Pancreas (tissue), 10 donors: ENCODE data around the gene PIGQ. TPM values are rescaled to one million over a fixed set of nuclear protein-coding genes. Genes with fewer than 3 reads are reported as not detected.

Experiments
- ATAC-seq, 4 donors: fragments of 200-7000 bp; cut with Tn5 transposase; one replicate each; pipeline versions ENCODE4 v1.8.0 to v1.9.1; 2020; ENCODE audit warnings: mild to moderate bottlenecking in 4 of 4, moderate library complexity in 4 of 4
- DNase-seq, 6 donors: peaks; one replicate each; pipeline ENCODE4 v3.0.0-alpha.2; 2020
- FAIRE-seq: peaks from 2 replicates; lab custom pipeline; 2012; peaks lifted over from hg19 to GRCh38; lab: Jason Lieb, UNC
- H3K27ac ChIP-seq, 4 donors: fragments of 200-600 bp; sonication (generic); 1 replicate in 3 of 4; 2 replicates in 1 of 4; pipeline versions ENCODE4 v1.5.0 to v1.8.0; 2020
- H3K27me3 ChIP-seq, 4 donors: fragments of 200-600 bp; one replicate each; pipeline ENCODE4 v1.8.0; 2021
- H3K36me3 ChIP-seq, 3 donors: fragments of 200-600 bp; sonication (generic) in 1 of 3; one replicate each; pipeline versions ENCODE4 v1.5.0 to v1.8.0; 2020 to 2021
- H3K4me1 ChIP-seq, 3 donors: fragments of 200-600 bp; one replicate each; pipeline ENCODE4 v1.8.0; 2021
- H3K4me3 ChIP-seq, 4 donors: fragments of 200-600 bp; sonication (generic) in 2 of 4; one replicate each; pipeline versions ENCODE4 v1.5.0 to v1.8.0; 2020 to 2021
- H3K9me3 ChIP-seq, 4 donors: fragments of 200-600 bp; one replicate each; pipeline ENCODE4 v1.8.0; 2021
- WGBS, 2 donors: extraction: QIAGEN DNeasy Blood & Tissue Kit; methylation state at CpG; one replicate each; pipeline ENCODE4 v1.1.7; 2013; 5-methylcytosine and 5-hydroxymethylcytosine counted together
- intact Hi-C, 3 donors: fragments of 100-400 bp; cut with DNase I; formaldehyde crosslinking; loops; one replicate each; pipeline versions ENCODE4 v1.11.1 to v1.14.2; 2022
- polyA plus RNA-seq, 2 donors: library from polyadenylated mRNA; stranded (reverse); fragments of 200-250 nt; gene quantifications; one replicate each; pipeline ENCODE4 v1.2.3, GENCODE V29; 2013
- total RNA-seq, 6 donors: library from RNA; stranded (reverse); fragmentation: NEBNext Ultra II Directional in 4 of 6; extraction: Animal tissue kit (Norgen Biotek cat#: 25700) in 4 of 6; gene quantifications; one replicate each; pipeline versions ENCODE4 v1.2.1 to v1.2.4, GENCODE V29; 2021 to 2023
- TF ChIP-seq, protein P1 (sequence below), 4 donors: fragments of 200-600 bp; sonication (generic) in 3 of 4; IDR thresholded peaks; one replicate each; pipeline versions ENCODE4 v1.5.0 to v1.8.0; 2021; ENCODE audit warnings: antibody characterized with exemption in 4 of 4
- donor health status: healthy with polysubstance abuse.
- donor health status: DM: no; HTN: no; CAD: no; lungs with moderate emphysema.
- donor health status: DM: no; HTN: no; CAD: no.
- donor health status: control.
- donor health status: control.
- donor health status: Bipolar disorder and iron deficiency.
- donor health status: DM: yes; HTN: yes; CAD: no.
- donor health status: DM: no; HTN: no; CAD: no.
- donor health status: DM: no; HTN: no; CAD: no.
- donor health status: DM: yes; HTN: yes; CAD: no.

PIGQ gene
- total and polyA plus RNA-seq, 8 donors, result 29.7 to 165 (median 43.6) TPM

DNA sequence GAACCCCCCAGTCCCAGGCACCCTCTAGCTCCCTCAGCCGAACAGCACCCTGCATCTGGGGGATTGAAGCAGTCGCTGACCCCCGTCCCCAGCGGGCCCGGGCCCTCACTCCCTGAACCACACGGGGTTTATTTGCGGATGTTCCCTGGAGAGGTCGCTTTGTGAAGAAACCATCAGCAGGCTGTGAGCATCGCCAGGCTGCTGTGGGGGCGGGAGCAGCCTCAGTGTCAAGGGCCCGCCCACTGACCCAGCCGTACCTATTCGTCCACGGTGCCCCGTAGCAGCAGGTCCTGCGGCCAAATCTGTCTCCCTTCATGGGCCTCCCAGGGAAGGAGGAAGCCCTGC, 13.7 kb downstream of the PIGQ start:
- DNase-seq (no peak), ATAC-seq (no peak), FAIRE-seq (no peak)
- Histone ChIP-seq H3K9me3 (no peaks in the 10 kb centered on the region), H3K4me1 (peaks cover 15 to 35% (median 24%) of the 10 kb centered on the region in 3 donors), H3K4me3 (peak overlapping the region in 1 of 4 donors; percentile 30), H3K27me3 (no peaks in the 10 kb centered on the region), H3K36me3 (no peaks in the 10 kb centered on the region), H3K27ac (no peak overlapping the region)
- TF ChIP-seq, protein P1, sequence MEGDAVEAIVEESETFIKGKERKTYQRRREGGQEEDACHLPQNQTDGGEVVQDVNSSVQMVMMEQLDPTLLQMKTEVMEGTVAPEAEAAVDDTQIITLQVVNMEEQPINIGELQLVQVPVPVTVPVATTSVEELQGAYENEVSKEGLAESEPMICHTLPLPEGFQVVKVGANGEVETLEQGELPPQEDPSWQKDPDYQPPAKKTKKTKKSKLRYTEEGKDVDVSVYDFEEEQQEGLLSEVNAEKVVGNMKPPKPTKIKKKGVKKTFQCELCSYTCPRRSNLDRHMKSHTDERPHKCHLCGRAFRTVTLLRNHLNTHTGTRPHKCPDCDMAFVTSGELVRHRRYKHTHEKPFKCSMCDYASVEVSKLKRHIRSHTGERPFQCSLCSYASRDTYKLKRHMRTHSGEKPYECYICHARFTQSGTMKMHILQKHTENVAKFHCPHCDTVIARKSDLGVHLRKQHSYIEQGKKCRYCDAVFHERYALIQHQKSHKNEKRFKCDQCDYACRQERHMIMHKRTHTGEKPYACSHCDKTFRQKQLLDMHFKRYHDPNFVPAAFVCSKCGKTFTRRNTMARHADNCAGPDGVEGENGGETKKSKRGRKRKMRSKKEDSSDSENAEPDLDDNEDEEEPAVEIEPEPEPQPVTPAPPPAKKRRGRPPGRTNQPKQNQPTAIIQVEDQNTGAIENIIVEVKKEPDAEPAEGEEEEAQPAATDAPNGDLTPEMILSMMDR (IDR thresholded peaks at IDR 0.05), result no peak
- intact Hi-C loops, result no loop called here
- WGBS, 2 donors, result 59 to 62% methylated on average over 16 of the region's 16 CpGs

DNA sequence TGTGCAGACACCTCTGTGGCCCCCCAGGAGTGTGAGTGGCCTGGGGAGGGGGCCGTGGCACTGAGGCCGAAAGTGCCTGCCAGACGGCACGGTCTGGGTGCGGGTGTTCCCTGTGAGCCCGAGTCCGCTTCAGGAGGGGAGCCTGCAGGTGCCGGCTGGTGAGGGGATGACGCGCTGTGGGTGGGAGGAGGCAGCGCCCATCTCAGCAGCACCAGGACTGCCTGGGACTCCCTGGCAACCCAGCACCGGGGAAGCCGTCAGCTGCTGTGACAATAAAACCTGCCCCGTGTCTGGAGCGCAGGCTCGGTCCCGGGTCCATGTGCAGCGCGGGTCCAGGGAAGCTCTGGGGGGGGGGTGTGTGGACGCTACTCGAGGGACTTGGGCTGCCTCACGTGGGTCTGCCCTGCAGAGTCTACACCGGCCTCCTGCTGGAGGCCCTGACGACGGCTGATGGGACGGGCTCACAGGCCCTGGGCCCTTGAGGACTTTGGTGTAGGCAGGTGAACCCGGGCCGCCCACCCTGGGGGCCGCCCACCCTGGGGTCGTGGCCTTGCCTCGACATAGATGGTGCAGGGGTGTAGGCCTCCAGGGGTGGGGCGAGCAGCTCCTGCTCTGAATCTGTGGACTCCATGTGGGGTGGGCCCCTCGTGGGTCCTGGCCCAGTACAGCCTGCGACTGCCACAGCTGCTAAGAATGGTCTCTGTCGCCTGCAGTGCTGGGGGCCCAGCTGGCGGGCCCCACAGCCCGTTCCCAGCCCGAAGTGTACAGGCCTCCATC, 14.2 kb downstream of the PIGQ start:
- ATAC-seq (no peak), FAIRE-seq (no peak), DNase-seq (peak in 4 of 6 donors; percentile 20 to 84 (median 50))
- 63 to 74% methylated on average over 36 to 38 of the region's 38 CpGs for WGBS, 2 donors
- Histone ChIP-seq H3K36me3 (no peaks in the 10 kb centered on the region), H3K4me3 (no peak overlapping the region), H3K4me1 (peaks cover 15 to 35% (median 24%) of the 10 kb centered on the region in 3 donors), H3K27me3 (no peaks in the 10 kb centered on the region), H3K27ac (no peak overlapping the region), H3K9me3 (no peaks in the 10 kb centered on the region)
- intact Hi-C loops, result no loop called here
- TF ChIP-seq, protein P1 (IDR thresholded peaks at IDR 0.05), result no peak

DNA sequence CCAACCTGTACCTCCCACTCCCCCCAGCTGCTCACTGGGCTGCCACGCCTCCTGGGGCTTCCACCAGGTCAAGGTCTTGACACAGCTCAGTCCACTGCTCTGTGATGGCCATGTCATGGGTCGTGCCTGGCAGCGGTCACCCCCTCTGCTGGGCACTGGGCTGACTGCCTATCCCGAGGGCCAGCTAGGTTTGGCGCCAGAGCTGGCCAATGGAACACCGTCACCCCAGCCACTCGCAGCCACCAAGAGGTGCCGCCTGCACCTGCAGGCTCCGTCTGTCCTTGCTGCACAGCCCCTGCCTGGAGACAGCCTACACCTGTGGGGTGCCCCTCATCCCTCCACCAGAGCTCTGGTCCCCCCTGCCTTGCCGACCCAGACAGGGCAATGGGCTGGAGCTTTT, 15.6 kb downstream of the PIGQ start:
- intact Hi-C loops, result no loop called here
- TF ChIP-seq, protein P1 (IDR thresholded peaks at IDR 0.05), result no peak
- FAIRE-seq (no peak), DNase-seq (peak in 5 of 6 donors; percentile 38 to 91 (median 73)), ATAC-seq (no peak)
- Histone ChIP-seq H3K36me3 (no peaks in the 10 kb centered on the region), H3K9me3 (no peaks in the 10 kb centered on the region), H3K27me3 (no peaks in the 10 kb centered on the region), H3K4me3 (no peak overlapping the region), H3K27ac (no peak overlapping the region), H3K4me1 (peaks cover 15 to 28% (median 17%) of the 10 kb centered on the region in 3 donors)
- 6 to 8% methylated on average over 10 of the region's 10 CpGs for WGBS, 2 donors

DNA sequence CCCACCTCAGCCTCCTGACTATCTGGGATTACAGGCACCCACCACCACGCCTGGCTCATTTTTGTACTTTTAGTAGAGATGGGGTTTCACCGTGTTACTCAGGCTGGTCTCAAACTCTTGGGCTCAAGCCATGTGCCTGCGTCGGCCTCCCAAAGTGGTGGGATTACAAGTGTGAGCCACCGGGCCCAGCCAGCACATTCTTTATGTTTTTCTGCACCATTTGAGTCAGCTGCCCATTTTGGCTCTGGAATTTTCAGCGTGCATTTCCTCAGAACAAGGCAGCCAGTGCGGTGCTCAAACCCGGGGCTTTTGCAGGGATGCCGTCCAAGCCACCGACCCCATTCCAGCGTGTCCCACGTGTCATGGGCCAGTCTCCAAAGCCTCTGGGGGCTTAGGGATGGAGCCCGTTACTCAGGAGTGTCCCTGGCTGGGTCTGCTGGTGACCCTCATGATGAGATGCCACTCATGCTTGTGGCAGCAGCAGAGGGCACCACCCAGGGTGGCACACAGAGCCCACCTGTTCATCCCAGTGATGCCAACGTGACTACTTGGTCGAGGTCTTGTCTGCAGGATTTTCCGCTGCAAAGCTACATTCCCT, 16.4 kb downstream of the PIGQ start:
- Histone ChIP-seq H3K4me3 (no peak overlapping the region), H3K9me3 (no peaks in the 10 kb centered on the region), H3K36me3 (no peaks in the 10 kb centered on the region), H3K4me1 (peaks cover 15 to 22% (median 17%) of the 10 kb centered on the region in 3 donors), H3K27ac (no peak overlapping the region), H3K27me3 (no peaks in the 10 kb centered on the region)
- FAIRE-seq (no peak), ATAC-seq (no peak), DNase-seq (peak in 3 of 6 donors; percentile 19 to 71 (median 45))
- WGBS, 2 donors, result 42 to 52% methylated on average over 16 of the region's 16 CpGs
- intact Hi-C loops, result no loop called here
- TF ChIP-seq, protein P1 (IDR thresholded peaks at IDR 0.05), result no peak
